Natural killer cell (primary cell): ENCODE data around the gene ATP8B3. TPM values are rescaled to one million over a fixed set of nuclear protein-coding genes. Genes with fewer than 3 reads are reported as not detected.

Experiments
- ATAC-seq, 3 donors: fragments of 150-1000 bp in 2 of 3; fragments of 200-7000 bp in 1 of 3; cut with Tn5 transposase; 1 replicate in 1 of 3; 2 replicates in 2 of 3; pipeline ENCODE4 v1.10.0; 2021; ENCODE audit warnings: mild to moderate bottlenecking in 2 of 3, moderate library complexity in 2 of 3
- DNase-seq, 2 donors: peaks; one replicate each; pipeline versions ENCODE4 v3.0.0 to v3.0.0-alpha.2; 2013 to 2021; ENCODE audit warnings: mixed read lengths in 1 of 2
- H3K27ac ChIP-seq: one replicate; pipeline ENCODE4 v1.5.1; 2013; ENCODE audit warnings: mild to moderate bottlenecking, low read length
- H3K27me3 ChIP-seq: one replicate; pipeline ENCODE4 v1.6.1; 2013; ENCODE audit warnings: low read length; ENCODE audit not compliant: control insufficient read depth, insufficient read depth
- H3K36me3 ChIP-seq: one replicate; pipeline ENCODE4 v1.6.1; 2013; ENCODE audit warnings: low read length; ENCODE audit not compliant: control insufficient read depth, insufficient read depth
- H3K4me1 ChIP-seq: one replicate; pipeline ENCODE4 v1.6.1; 2013; ENCODE audit warnings: low read length; ENCODE audit not compliant: control insufficient read depth, insufficient read depth
- H3K4me3 ChIP-seq: one replicate; pipeline ENCODE4 v1.5.1; 2013; ENCODE audit warnings: low read length
- H3K9me3 ChIP-seq: one replicate; pipeline ENCODE4 v1.6.1; 2013; ENCODE audit warnings: low read length; ENCODE audit not compliant: control insufficient read depth, insufficient read depth
- H3K27ac Mint-ChIP-seq, 2 donors: one replicate each; pipeline ENCODE4 v1.8.0; 2022; ENCODE audit warnings: mild to moderate bottlenecking in 2 of 2, mixed read lengths in 2 of 2, moderate library complexity in 1 of 2
- H3K27me3 Mint-ChIP-seq, 2 donors: one replicate each; pipeline ENCODE4 v1.8.0; 2022; ENCODE audit warnings: low read depth in 2 of 2, mixed read lengths in 2 of 2
- H3K36me3 Mint-ChIP-seq: one replicate; pipeline ENCODE4 v1.8.0; 2022; ENCODE audit warnings: mixed read lengths
- H3K4me1 Mint-ChIP-seq, 2 donors: one replicate each; pipeline ENCODE4 v1.8.0; 2022; ENCODE audit warnings: mixed read lengths in 2 of 2
- H3K4me3 Mint-ChIP-seq: one replicate; pipeline ENCODE4 v1.8.0; 2022; ENCODE audit warnings: mild to moderate bottlenecking, moderate library complexity, mixed read lengths
- H3K9me3 Mint-ChIP-seq, 2 donors: one replicate each; pipeline ENCODE4 v1.8.0; 2022; ENCODE audit warnings: mixed read lengths in 2 of 2
- CTCF ChIP-seq: fragments of 200-600 bp; IDR thresholded peaks from one replicate; pipeline ENCODE4 v1.8.0; 2022; ENCODE audit warnings: antibody characterized with exemption
- WGBS: methylation state at CpG from one replicate; pipeline ENCODE4 v1.1.7; 2013; ENCODE audit warnings: missing lambda C conversion rate; ENCODE audit not compliant: insufficient coverage; 5-methylcytosine and 5-hydroxymethylcytosine counted together
- intact Hi-C: fragments of 100-400 bp; cut with micrococcal nuclease; formaldehyde crosslinking; loops from one replicate; pipeline ENCODE4 v1.14.2; 2022
- total RNA-seq, 4 donors: library from RNA; stranded (reverse); fragments of 120-200 nt in 1 of 4; gene quantifications; one replicate each; pipeline versions ENCODE4 v1.2.3 to v1.2.4, GENCODE V29; 2013 to 2022

The ATP8B3 gene
- total RNA-seq, 3 donors from 2014 or later (not counting 1 experiment from before 2014, with no cell fraction given), result 5.3 to 11.5 (median 11.2) TPM

- intact Hi-C loops, result no loop called here
- Histone ChIP-seq H3K9me3 (no peaks in the 10 kb centered on the region), H3K4me3 (no peak overlapping the region), H3K4me1 (peaks cover 22% of the 10 kb centered on the region), H3K27ac (no peak overlapping the region), H3K36me3 (peaks cover 48% of the 10 kb centered on the region), H3K27me3 (no peaks in the 10 kb centered on the region)
- Mint-ChIP-seq H3K36me3 (no peaks in the 10 kb centered on the region), H3K4me3 (no peak overlapping the region), H3K9me3 (no peaks in the 10 kb centered on the region), H3K27ac (no peak overlapping the region), H3K4me1 (peaks cover 7 to 22% of the 10 kb centered on the region in 2 donors), H3K27me3 (no peaks in the 10 kb centered on the region)
- ATAC-seq (no peak), DNase-seq (no peak)
- WGBS, result 97% methylated on average over 61 of the region's 61 CpGs
- no peak for TF ChIP-seq CTCF
Measured at GRCh38 chr19:1815605-1816529, 3.8 kb upstream of the ATP8B3 start.

- no peak overlapping the region for H3K27ac ChIP-seq
- H3K9me3 ChIP-seq, result no peaks in the 10 kb centered on the region
- Mint-ChIP-seq H3K4me1 (peaks cover 7 to 25% of the 10 kb centered on the region in 2 donors), H3K9me3 (no peaks in the 10 kb centered on the region), H3K27ac (no peak overlapping the region), H3K27me3 (no peaks in the 10 kb centered on the region), H3K4me3 (no peak overlapping the region), H3K36me3 (no peaks in the 10 kb centered on the region)
- ATAC-seq, result no peak
- H3K27me3 ChIP-seq, result no peaks in the 10 kb centered on the region
- intact Hi-C loops, result no loop called here
- H3K36me3 ChIP-seq, result peaks cover 39% of the 10 kb centered on the region
- peaks cover 22% of the 10 kb centered on the region for H3K4me1 ChIP-seq
- no peak for TF ChIP-seq CTCF
- 95% methylated on average over 21 of the region's 26 CpGs for WGBS
- DNase-seq, result no peak
- no peak overlapping the region for H3K4me3 ChIP-seq
Measured at GRCh38 chr19:1814833-1815604, 2.9 kb upstream of the ATP8B3 start.

GRCh38 chr19:1814391-1814790, 2.3 kb upstream of the ATP8B3 start:
- Histone ChIP-seq H3K4me1 (peaks cover 22% of the 10 kb centered on the region), H3K9me3 (no peaks in the 10 kb centered on the region), H3K4me3 (no peak overlapping the region), H3K36me3 (peaks cover 33% of the 10 kb centered on the region), H3K27ac (no peak overlapping the region), H3K27me3 (no peaks in the 10 kb centered on the region)
- Mint-ChIP-seq H3K9me3 (no peaks in the 10 kb centered on the region), H3K36me3 (no peaks in the 10 kb centered on the region), H3K4me3 (no peak overlapping the region), H3K27me3 (no peaks in the 10 kb centered on the region), H3K27ac (no peak overlapping the region), H3K4me1 (peaks cover 7 to 25% of the 10 kb centered on the region in 2 donors)
- intact Hi-C loops, result no loop called here
- 89% methylated on average over 10 of the region's 10 CpGs for WGBS
- DNase-seq (no peak), ATAC-seq (no peak)
- no peak for TF ChIP-seq CTCF
